Hematopoietic multipotent progenitor cell treated with erythropoietin and hydrocortisone succinate and interleukin-3 and kit ligand, for 8 days (in vitro differentiated cells): ENCODE results near the gene ASTN1.

Source experiments
- DNase-seq: peaks from one replicate; pipeline ENCODE4 v3.0.0-alpha.2; 2015

The ASTN1 gene

DNA sequence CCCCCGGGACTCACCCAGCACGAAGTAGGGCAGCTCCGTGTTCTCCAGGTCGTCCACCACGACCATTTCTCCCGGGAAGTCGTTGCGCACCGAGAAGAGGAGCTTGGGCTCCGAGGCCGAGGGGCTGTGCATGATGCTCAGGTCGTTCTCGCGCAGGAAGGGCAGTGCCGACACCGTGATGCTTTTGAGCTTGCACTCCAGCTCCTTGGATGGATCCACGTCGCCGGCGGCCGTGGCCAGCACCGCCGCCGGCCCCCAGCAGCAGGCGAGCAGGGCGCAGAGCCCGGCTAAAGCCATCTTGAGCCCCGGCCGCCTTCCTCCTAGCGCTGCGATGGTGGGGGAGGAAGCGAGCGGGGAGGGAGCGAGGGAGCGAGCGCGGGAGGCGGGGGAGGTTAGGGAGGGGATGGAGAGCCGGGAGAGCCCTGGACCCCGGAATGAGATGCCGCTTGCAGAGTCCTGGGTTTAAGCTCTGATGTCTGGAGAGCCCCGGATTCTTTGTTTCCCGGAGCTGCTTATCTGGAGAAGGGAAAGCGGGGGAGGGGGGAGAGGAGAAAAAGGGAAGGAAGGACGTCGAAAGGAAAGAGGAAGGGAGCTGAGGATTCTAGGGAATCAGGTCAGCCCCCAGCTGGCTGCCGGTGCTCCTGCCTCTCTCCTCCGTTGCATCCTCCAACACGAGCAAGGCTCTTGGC, at the start of gene ASTN1:
Gene ASTN1 (minus strand): TSS at position 333 of the 689 bp plus-strand sequence. CDS start 36 bp downstream, at position 297.
- no peak for DNase-seq

GRCh38 chr1:177211231-177211630, 46.7 kb upstream of the ASTN1 start:
- no peak for DNase-seq

- DNase-seq = no peak
Measured at GRCh38 chr1:177210071-177210470, 45.6 kb upstream of the ASTN1 start.

DNA sequence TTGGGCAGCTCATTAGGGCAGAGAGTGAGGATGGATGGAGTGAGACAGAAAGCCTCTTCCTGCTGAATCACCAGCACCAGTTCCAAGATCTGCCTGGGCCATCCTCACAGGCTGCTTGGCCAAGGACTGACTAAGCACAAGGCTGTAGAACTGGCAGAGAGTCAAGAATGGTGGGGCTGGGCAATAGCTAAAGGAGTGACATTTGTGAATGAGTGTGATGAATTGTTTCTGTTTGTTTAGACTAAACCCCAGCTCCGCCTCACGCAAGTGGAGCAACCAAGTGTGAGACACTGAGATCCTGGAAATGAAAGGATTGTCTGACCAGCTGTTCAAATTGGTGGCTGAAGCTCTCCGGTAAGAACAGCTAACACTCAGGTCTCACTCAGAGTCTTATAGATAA, 44.8 kb upstream of the ASTN1 start:
- no peak for DNase-seq

DNA sequence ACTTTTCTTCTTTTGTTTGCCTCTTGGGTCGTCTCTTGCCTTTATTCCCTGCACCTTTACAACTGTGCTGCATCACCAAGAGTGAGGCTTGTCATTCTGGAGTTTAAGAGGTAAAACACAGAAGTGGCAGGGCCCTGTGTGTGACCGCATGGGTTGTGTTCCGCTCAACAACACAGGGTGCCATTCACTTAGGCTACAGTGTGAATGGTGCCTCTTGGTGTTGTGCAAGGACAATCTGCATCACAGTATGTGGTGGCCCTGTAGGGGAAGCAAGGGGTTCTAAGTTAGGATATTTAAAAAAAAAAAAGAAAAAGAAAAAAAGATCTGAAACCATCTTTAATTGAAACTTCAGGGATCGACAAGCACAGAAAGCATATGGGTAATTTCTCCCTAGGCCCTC, 44.4 kb upstream of the ASTN1 start:
- no peak for DNase-seq

GRCh38 chr1:177206831-177207355, 42.4 kb upstream of the ASTN1 start:
- no peak for DNase-seq

DNA sequence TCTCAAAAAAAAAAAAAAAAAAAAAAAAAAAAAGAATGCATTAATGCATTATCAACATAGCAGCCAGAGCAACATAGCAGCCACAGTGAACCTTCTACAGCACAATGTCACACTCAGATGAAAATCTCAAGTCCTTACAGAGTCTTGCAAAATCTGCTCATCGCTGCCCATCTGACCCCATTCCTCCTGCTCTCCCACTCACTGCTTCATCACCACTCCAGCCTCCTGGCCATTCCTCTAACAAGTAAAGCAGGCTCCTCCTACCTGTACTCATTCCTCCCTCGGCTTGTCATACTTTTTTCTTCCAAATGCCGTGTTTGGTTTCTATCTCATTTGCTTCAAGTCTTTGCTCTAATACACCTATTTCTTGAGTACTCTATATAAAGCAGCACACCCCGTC, 35.8 kb upstream of the ASTN1 start:
- no peak for DNase-seq

DNA sequence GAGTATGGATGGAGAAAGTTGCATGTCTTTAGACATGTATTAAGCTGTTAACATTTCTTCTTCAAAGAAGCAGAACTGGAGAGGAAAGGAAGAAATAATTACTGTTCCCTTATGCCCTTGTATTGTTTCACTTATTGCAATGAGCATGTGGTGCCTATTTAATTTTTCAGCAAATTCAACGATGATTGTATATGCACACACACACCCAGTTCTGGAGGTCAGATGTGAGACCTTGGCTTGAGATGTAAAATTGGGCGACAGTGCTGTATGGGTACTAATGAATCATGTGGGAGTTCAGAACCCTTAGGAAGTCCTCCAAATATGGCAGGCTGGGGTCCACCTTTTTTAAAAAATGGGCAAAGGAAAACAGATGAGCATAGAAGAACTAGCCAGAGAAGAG, 33.7 kb upstream of the ASTN1 start:
- no peak for DNase-seq

GRCh38 chr1:177190308-177190970, 25.9 kb upstream of the ASTN1 start:
- no peak for DNase-seq

DNA sequence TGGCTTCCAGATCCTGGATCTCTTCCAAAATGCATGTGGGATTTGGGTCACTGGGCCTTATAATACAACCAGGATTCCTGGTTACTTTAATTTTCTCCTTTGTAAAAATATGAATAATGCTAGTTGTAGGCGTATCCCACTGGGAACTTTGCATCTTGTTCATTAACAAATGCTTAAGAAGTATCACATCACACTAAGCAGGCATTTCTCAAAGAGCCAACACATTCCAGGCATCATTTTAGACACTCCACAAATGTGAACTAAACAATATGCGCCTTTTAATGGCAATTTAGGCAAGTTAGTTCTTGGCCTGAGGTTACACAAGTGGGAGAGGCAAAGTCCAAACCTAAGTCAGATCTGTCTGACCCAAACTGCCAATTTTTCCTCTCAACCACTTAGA, 22.1 kb upstream of the ASTN1 start:
- DNase-seq = no peak

DNA sequence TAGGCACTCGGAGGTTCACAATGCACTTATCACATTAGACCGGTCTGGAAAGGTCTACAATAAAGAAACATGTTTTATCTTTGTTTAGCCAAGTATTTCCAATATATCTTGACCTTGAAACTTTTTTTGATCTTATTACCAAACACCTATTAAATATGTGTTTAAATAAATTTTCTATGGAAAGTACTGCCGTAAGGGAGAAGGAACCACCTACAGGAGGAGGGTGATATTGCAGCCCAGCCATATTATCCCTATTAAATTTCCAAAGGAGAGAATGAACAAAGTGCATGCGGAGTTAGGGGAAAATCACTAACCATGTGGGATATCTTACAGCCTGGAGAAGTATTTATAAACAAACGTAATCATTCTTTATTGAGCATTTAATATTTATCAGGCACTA, 20.7 kb upstream of the ASTN1 start:
- DNase-seq = no peak

GRCh38 chr1:177183836-177184235, 19.3 kb upstream of the ASTN1 start:
- no peak for DNase-seq

- peak; percentile 44 for DNase-seq
Measured at GRCh38 chr1:177181631-177182291, 17.2 kb upstream of the ASTN1 start.

DNA sequence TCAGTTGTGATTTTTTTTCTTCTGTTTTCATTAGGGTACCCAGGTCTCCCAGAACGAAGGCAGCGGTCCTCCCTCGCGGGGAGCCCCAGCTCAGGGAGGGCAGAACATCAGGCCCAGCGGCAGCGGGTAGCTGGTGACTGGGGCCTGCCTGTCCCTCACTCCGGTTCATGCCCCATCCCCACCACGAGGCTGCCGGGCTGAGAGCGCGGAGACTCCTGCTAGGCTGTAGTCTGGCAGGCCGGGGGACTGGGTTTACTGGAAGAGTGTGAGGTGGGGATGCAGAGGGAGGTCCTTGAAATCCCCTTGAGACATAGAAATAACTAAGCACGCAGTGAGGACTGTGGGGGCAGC, 16.7 kb upstream of the ASTN1 start:
- DNase-seq = no peak

DNA sequence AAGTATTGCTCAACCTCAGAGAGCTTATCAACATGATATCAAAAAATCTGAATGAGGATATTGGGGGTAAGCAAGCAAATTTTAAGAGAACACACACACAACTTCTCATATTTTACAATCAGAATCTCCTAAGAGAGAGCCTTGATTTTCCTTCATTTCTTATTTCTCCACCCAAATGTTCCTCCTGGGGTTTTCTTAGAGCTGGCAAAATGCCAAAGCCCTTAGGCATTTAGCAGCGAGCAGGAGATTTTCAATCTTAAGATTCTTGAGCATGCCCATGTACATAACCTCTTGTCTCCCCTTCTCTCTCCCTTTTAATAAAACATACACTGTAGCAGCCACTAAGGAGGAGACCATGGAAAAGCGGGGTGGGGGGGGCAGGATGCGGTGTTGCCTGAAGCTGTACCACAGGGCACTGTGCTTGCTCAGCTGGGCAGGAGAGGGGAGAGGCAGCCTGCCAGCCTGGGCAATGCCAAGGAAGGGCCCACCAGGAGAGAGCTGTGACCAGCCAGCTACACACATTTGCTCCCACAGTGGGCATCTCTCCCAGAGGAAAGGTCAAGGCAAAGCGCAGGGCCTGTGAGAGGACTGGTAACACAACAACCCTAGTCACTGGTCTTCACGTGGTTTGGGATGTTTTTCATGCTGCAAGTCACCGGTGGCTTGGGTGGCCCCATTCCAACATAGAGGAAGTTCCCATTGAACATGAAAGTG, 10.6 kb upstream of the ASTN1 start:
- no peak for DNase-seq

GRCh38 chr1:177173976-177174375, 9.5 kb upstream of the ASTN1 start:
- no peak for DNase-seq

DNA sequence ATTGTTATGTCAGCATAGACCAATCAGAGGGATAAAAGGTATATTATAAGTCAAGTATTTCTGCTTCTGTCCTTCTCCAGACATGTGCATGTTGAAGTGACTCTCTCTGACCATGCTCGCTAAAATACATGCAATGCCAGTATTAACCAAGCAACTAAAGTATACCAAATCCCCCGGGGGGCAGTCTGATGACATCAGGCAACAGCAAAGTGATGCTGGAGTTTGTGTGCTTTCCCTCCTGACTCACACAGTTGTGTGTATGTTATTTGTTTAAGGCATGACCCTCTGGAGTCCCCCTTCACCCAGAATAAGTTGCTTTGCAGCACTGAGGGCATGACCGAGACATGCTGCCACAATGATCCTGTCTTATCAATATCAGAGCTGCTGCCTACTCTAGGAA, 8.4 kb upstream of the ASTN1 start:
- DNase-seq = no peak

GRCh38 chr1:177172272-177172671, 7.8 kb upstream of the ASTN1 start:
- DNase-seq = no peak

GRCh38 chr1:177171536-177172123, 7.1 kb upstream of the ASTN1 start:
- DNase-seq = no peak

DNA sequence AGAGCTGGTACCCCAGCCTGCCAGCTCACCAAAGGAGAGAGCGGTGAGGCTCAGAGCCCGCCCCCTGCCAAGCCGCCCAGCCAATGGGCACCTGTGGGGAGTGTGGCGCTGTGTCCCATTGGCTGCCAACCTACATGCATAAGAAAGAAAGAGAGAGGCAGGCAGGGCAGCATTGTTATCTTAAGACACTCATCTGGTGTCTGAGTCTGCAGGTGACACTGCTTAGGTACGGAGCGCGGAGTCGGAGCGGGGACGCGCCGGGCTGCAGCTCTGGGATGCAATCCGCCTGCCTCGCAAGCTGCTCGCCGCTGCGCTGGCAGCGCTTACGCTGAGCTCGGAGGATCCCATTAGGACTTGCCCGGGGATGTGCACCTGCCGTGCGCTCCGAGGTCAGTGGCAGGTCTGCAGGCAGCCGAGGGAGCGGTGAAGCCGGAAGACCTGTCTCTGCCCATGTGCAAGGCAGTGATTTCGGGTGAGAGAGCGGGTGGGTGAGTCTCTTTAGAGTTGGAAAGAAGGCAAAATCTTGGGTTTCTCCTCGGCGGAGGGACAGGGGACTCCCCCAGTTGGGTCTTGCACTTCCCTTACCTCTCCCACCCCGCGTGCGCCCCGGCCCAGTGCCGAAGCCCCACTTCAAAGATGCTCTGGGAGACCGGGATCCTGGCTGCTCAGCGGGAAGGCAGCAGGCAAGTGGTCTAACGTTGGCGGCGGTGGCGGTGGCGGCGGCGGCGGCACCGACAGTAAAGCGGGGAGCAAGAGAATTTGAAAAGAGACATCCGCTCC, 6.4 kb upstream of the ASTN1 start, which contains the start of gene BRINP2:
Gene BRINP2 (plus strand): TSS at position 203 of the 780 bp plus-strand sequence. CDS start 58,919 bp downstream, outside the sequence.
- DNase-seq = no peak

DNA sequence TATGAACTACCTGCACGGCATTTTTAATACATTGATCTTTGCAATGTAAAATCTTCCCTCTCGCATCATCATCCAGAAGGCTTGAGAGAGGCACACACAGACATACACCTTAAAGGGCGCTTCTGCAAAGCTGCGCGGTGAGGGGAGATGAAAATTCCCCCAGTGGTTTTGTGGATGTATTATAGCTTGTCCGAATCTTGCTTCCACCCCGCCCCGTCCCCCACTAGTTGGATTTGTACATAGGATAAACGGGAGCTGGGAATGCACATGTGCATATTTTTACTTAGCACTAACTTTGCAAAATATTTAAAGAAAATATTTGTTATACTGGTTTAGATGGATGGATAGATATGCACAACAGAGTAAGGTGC, 542 bp upstream of the ASTN1 start:
- no peak for DNase-seq

- DNase-seq = no peak
Measured at GRCh38 chr1:177163844-177164379, 600 bp downstream of the ASTN1 start.
